RWPE2 (cell line): ENCODE data around the gene EFNA5.
A peak's percentile ranks its signal among the peaks of the same experiment; 100 is the strongest.

Source experiments
- ATAC-seq: fragments of 200-7000 bp; cut with Tn5 transposase; 3 replicates; pipeline ENCODE4 v1.9.1; 2021; ENCODE audit warnings: low read depth
- DNase-seq: peaks from one replicate; pipeline ENCODE4 v3.0.0-alpha.2; 2020; ENCODE audit warnings: low spot score
- H3K27ac ChIP-seq: fragments of 450-650 bp; 2 replicates; pipeline ENCODE4 v1.5.1; 2017; ENCODE audit warnings: mild to moderate bottlenecking; ENCODE audit not compliant: poor library complexity, severe bottlenecking
- H3K27me3 ChIP-seq: fragments of 250-450 bp; sonication (Bioruptor Pico); 2 replicates; pipeline ENCODE4 v1.5.1; 2021; ENCODE audit warnings: mild to moderate bottlenecking, moderate library complexity; ENCODE audit not compliant: insufficient read depth, poor library complexity, severe bottlenecking
- H3K36me3 ChIP-seq: fragments of 250-450 bp; sonication (Bioruptor Pico); 2 replicates; pipeline ENCODE4 v1.5.1; 2020; ENCODE audit warnings: low read depth, mild to moderate bottlenecking, moderate library complexity
- H3K4me1 ChIP-seq: fragments of 250-450 bp; sonication (Bioruptor Pico); 2 replicates; pipeline ENCODE4 v1.5.1; 2021; ENCODE audit warnings: mild to moderate bottlenecking, moderate library complexity; ENCODE audit not compliant: insufficient read depth, poor library complexity, severe bottlenecking
- H3K4me3 ChIP-seq: fragments of 250-450 bp; sonication (Bioruptor Pico); 2 replicates; pipeline ENCODE4 v1.5.1; 2021; ENCODE audit warnings: mild to moderate bottlenecking, moderate library complexity; ENCODE audit not compliant: severe bottlenecking
- H3K9me3 ChIP-seq: fragments of 250-450 bp; sonication (Bioruptor Pico); 2 replicates; pipeline ENCODE4 v1.5.1; 2021; ENCODE audit warnings: mild to moderate bottlenecking, moderate library complexity; ENCODE audit not compliant: severe bottlenecking
- TF ChIP-seq, protein P1 (sequence below): fragments of 450-650 bp; IDR thresholded peaks from one replicate; pipeline ENCODE4 v1.5.1; 2017; ENCODE audit warnings: mild to moderate bottlenecking, moderate library complexity; ENCODE audit not compliant: poor library complexity, severe bottlenecking

The EFNA5 gene

DNA sequence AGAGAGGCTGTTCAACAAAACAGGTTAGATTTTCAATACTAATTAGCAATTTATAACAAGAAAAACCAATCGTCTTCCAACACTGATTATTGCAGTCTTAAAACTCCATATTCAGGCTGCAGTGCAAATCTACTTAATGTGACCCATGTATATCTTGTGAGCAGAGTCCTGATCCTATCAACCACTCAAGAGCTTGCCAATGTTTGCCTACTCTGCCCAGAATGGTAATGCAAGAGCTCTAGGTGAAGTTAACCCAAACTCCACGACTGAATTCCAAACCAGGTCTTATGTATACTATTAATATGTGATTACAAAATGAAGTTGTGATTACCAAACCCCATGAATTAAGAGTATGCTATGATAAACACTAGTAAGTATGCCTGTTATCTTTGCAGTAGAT, 17.1 kb downstream of the EFNA5 start:
- no peaks in the 10 kb centered on the region for H3K9me3 ChIP-seq
- H3K36me3 ChIP-seq: no peaks in the 10 kb centered on the region
- H3K4me1 ChIP-seq: peaks cover 19% of the 10 kb centered on the region
- DNase-seq (no peak), ATAC-seq (no peak)
- H3K27ac ChIP-seq: no peak overlapping the region
- no peaks in the 10 kb centered on the region for H3K27me3 ChIP-seq
- TF ChIP-seq, protein P1, sequence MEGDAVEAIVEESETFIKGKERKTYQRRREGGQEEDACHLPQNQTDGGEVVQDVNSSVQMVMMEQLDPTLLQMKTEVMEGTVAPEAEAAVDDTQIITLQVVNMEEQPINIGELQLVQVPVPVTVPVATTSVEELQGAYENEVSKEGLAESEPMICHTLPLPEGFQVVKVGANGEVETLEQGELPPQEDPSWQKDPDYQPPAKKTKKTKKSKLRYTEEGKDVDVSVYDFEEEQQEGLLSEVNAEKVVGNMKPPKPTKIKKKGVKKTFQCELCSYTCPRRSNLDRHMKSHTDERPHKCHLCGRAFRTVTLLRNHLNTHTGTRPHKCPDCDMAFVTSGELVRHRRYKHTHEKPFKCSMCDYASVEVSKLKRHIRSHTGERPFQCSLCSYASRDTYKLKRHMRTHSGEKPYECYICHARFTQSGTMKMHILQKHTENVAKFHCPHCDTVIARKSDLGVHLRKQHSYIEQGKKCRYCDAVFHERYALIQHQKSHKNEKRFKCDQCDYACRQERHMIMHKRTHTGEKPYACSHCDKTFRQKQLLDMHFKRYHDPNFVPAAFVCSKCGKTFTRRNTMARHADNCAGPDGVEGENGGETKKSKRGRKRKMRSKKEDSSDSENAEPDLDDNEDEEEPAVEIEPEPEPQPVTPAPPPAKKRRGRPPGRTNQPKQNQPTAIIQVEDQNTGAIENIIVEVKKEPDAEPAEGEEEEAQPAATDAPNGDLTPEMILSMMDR: no peak
- H3K4me3 ChIP-seq: no peak overlapping the region

DNA sequence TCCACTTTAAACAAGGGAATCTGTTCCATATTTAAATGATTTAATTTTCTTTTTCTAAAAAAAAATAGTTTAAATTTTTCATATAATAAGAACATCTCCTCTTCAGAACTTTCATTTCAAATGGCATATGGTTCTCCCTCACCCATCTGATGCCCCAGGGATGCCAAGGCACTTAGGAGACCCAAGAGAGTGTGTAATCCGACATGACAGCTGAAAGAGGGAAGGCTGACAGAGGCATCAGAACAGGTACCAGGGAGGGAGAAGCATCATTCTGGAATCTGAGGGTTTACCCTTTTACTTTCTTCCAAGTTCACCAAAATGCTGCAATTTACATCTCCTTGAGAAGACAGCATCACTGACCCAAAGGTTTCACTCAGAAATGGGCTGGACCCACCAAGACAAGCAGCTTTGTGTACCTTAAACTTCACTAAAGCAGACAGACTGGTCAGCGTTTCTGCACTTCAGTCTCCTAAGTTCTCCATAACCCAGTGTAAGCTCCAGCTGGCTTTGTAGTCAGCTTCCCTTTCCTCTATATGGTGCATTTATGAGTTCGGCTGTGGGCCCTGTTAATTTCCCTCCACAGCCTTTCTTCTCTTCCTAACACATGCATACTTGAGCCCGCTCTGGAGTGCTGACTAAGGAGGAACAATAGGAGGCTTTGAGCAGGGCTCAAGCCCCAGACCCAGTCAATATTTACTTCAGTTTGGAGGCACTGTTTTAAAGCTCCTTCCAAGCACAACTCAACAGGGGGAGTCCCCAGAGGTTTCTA, 17.7 kb downstream of the EFNA5 start:
- no peak overlapping the region for H3K27ac ChIP-seq
- no peaks in the 10 kb centered on the region for H3K36me3 ChIP-seq
- no peak overlapping the region for H3K4me3 ChIP-seq
- no peak for DNase-seq
- H3K4me1 ChIP-seq: peaks cover 19% of the 10 kb centered on the region
- no peaks in the 10 kb centered on the region for H3K9me3 ChIP-seq
- TF ChIP-seq, protein P1: no peak
- ATAC-seq: no peak
- H3K27me3 ChIP-seq: no peaks in the 10 kb centered on the region

DNA sequence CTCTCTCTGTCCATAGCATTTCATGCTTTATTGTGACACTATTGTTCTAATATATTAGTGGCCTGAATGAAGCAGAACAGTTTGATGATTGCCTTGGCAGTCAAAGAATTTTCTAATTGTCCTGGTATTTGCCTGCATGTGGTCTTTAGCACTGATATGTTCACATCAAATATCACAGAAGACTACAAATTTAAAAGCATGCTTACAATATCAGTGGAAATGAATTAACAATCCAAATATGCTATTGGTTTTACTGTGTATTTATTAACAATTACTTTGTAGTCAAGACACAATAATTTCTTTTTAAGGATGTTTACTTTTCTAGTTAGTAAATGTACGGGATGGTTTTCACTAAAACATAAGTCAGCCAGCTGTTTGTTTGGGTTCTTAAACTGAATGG, 18.3 kb downstream of the EFNA5 start:
- no peaks in the 10 kb centered on the region for H3K27me3 ChIP-seq
- no peak overlapping the region for H3K4me3 ChIP-seq
- TF ChIP-seq, protein P1: no peak
- no peak for DNase-seq
- H3K4me1 ChIP-seq: peaks cover 19% of the 10 kb centered on the region
- H3K9me3 ChIP-seq: no peaks in the 10 kb centered on the region
- H3K36me3 ChIP-seq: no peaks in the 10 kb centered on the region
- no peak overlapping the region for H3K27ac ChIP-seq
- ATAC-seq: no peak

DNA sequence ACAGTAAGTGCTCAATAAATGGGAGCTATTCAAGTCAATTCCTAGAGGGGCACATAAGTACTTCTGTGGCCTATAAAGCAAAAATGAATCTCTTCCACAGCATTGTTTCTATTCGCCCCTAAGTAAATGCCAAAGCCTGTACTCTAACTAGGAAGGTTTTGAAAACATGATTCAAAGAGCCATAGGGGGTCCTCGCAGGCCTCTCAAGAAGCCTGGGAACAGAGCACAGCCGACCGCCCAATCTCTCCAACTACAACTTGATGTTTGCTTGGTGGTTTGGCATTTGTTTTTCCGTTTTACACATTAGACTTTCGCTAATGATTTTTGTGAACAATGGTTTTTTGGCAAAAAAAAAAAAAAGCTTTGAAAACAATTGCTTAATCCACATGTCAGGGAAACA, 19.4 kb downstream of the EFNA5 start:
- Histone ChIP-seq H3K4me1 (peaks cover 20% of the 10 kb centered on the region), H3K4me3 (no peak overlapping the region), H3K27ac (no peak overlapping the region), H3K9me3 (no peaks in the 10 kb centered on the region), H3K36me3 (no peaks in the 10 kb centered on the region), H3K27me3 (no peaks in the 10 kb centered on the region)
- DNase-seq: no peak
- ATAC-seq: no peak
- TF ChIP-seq, protein P1: no peak

DNA sequence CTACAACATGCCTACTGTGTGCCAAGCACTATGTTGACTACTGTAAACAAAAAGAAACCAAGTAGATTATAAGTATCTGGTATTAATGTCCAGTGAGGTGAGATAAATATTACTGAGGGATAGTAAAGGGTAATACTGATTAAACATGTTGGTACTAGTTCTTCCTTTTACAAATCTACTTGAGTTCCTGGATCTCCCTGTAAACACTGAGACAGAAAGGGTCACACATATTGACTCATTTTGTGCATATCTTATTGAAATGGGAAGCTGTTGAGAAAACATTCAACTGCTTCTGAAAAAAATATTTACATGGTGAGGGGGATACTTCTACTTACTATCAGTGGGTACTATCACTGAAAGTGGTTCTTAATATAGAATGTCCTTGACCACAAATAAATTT, 24.3 kb downstream of the EFNA5 start:
- peaks cover 11% of the 10 kb centered on the region for H3K4me1 ChIP-seq
- no peaks in the 10 kb centered on the region for H3K9me3 ChIP-seq
- no peaks in the 10 kb centered on the region for H3K36me3 ChIP-seq
- TF ChIP-seq, protein P1: no peak
- H3K27ac ChIP-seq: no peak overlapping the region
- H3K27me3 ChIP-seq: no peaks in the 10 kb centered on the region
- ATAC-seq (peak; percentile 75; the same call in 2 of the 3 replicates), DNase-seq (no peak)
- H3K4me3 ChIP-seq: no peak overlapping the region
